ENCODE data around the gene LHFPL6.

Gene LHFPL6

DNA sequence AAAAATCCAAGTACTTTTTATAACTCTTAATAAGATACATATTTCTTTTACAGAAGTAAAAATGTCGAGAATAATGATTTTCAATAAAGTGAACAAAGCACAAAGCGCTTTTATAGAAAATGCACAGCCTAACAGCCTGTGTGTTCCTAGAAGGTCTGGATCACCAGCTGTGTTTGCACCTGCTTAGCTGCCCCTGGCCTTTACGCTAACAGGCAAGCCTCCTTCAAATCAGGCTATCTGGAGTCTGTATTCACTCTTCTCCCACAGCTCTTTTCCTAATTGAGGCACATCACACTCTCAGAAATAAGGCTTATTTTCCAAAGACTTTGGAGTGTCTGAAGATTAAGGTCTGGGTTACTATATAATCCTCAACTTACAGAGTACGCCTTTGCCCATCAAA is 183.1 kb downstream of the LHFPL6 start:
- no peak overlapping the region for H2AFZ ChIP-seq (ENCODE audit: low read length)
- no peaks in the 10 kb centered on the region for H3K27me3 ChIP-seq (ENCODE audit: insufficient read depth, low read length)
- no peak overlapping the region for H3K9ac ChIP-seq (ENCODE audit: low read length)
- no peak overlapping the region for H3K4me2 ChIP-seq (ENCODE audit: low read length)
- no peaks in the 10 kb centered on the region for H3F3A ChIP-seq (ENCODE audit: insufficient read depth, low read length)
- no peak for TF ChIP-seq EZH2 (IDR thresholded peaks at IDR 0.05; ENCODE audit: borderline replicate concordance, low read length)
- TF ChIP-seq, protein P1, sequence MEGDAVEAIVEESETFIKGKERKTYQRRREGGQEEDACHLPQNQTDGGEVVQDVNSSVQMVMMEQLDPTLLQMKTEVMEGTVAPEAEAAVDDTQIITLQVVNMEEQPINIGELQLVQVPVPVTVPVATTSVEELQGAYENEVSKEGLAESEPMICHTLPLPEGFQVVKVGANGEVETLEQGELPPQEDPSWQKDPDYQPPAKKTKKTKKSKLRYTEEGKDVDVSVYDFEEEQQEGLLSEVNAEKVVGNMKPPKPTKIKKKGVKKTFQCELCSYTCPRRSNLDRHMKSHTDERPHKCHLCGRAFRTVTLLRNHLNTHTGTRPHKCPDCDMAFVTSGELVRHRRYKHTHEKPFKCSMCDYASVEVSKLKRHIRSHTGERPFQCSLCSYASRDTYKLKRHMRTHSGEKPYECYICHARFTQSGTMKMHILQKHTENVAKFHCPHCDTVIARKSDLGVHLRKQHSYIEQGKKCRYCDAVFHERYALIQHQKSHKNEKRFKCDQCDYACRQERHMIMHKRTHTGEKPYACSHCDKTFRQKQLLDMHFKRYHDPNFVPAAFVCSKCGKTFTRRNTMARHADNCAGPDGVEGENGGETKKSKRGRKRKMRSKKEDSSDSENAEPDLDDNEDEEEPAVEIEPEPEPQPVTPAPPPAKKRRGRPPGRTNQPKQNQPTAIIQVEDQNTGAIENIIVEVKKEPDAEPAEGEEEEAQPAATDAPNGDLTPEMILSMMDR (IDR thresholded peaks at IDR 0.05; ENCODE audit: low read length): no peak
- no peaks in the 10 kb centered on the region for H3K4me1 ChIP-seq (ENCODE audit: insufficient read depth, low read length, severe bottlenecking)
- H4K20me1 ChIP-seq (ENCODE audit: insufficient read depth, low read length): no peaks in the 10 kb centered on the region
- no peak overlapping the region for H3K4me3 ChIP-seq (ENCODE audit: low read depth, low read length, poor library complexity, severe bottlenecking)
- H3K9me2 ChIP-seq (ENCODE audit: low read depth, low read length): no peaks in the 10 kb centered on the region
- H3K36me3 ChIP-seq (ENCODE audit: insufficient read depth, low read length): no peaks in the 10 kb centered on the region
- no peak overlapping the region for H3K27ac ChIP-seq (ENCODE audit: low read depth, low read length, poor library complexity, severe bottlenecking)
- no peaks in the 10 kb centered on the region for H3K9me3 ChIP-seq (ENCODE audit: low read length)
- no peaks in the 10 kb centered on the region for H3K79me2 ChIP-seq (ENCODE audit: insufficient read depth, low read length)

DNA sequence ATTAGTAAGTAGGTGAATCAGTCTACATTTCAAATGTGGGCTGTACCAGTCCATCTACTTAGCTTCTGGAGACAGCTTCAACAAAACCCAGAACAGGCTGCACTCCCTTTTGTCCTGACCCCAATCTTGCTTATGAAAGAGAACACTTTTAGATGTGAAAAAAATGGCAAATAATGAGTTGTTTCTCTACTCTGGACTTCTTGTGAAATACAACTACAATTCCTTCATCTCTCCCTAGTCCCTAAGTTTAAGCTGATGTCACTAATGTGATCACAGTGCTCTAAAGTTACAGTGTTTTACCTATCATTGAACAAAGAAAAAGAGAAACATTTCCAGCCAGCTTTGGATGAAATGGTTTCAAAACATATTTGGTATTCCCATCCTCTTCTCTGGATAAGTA is 183.9 kb downstream of the LHFPL6 start:
- Histone ChIP-seq H3K9ac (ENCODE audit: low read length) (no peak overlapping the region), H2AFZ (ENCODE audit: low read length) (no peak overlapping the region), H3K4me3 (ENCODE audit: low read depth, low read length, poor library complexity, severe bottlenecking) (no peak overlapping the region), H3K27me3 (ENCODE audit: insufficient read depth, low read length) (no peaks in the 10 kb centered on the region), H3K9me3 (ENCODE audit: low read length) (no peaks in the 10 kb centered on the region), H3K27ac (ENCODE audit: low read depth, low read length, poor library complexity, severe bottlenecking) (no peak overlapping the region), H3K4me2 (ENCODE audit: low read length) (no peak overlapping the region), H3K79me2 (ENCODE audit: insufficient read depth, low read length) (no peaks in the 10 kb centered on the region), H4K20me1 (ENCODE audit: insufficient read depth, low read length) (no peaks in the 10 kb centered on the region), H3K9me2 (ENCODE audit: low read depth, low read length) (no peaks in the 10 kb centered on the region), H3K4me1 (ENCODE audit: insufficient read depth, low read length, severe bottlenecking) (no peaks in the 10 kb centered on the region), H3K36me3 (ENCODE audit: insufficient read depth, low read length) (no peaks in the 10 kb centered on the region), H3F3A (ENCODE audit: insufficient read depth, low read length) (no peaks in the 10 kb centered on the region)
- TF ChIP-seq EZH2 (IDR thresholded peaks at IDR 0.05; ENCODE audit: borderline replicate concordance, low read length): no peak
- TF ChIP-seq, protein P1 (IDR thresholded peaks at IDR 0.05; ENCODE audit: low read length): no peak

DNA sequence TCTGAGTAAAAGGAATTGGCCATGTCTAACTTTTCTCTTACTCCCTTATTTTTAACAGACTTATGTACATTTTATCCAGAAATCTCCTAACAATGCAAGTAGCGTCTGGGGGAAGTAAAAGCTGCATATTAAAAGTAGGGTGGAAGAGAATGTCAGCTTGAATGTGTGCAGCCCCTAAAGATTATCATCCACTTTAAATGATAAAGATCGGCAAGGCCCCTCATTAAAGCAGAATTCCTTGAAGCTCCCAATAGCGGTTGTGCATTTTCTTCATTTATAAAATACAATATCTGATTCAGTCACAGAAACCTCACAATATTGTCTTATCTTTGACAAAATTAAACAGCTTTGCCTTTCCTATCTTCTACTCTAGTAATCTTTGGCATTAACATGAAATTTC is 184.6 kb downstream of the LHFPL6 start:
- Histone ChIP-seq H3K36me3 (ENCODE audit: insufficient read depth, low read length) (no peaks in the 10 kb centered on the region), H3K27me3 (ENCODE audit: insufficient read depth, low read length) (no peaks in the 10 kb centered on the region), H3K27ac (ENCODE audit: low read depth, low read length, poor library complexity, severe bottlenecking) (no peak overlapping the region), H3K9me3 (ENCODE audit: low read length) (no peaks in the 10 kb centered on the region), H3K9ac (ENCODE audit: low read length) (no peak overlapping the region), H3K9me2 (ENCODE audit: low read depth, low read length) (no peaks in the 10 kb centered on the region), H3F3A (ENCODE audit: insufficient read depth, low read length) (no peaks in the 10 kb centered on the region), H3K4me2 (ENCODE audit: low read length) (no peak overlapping the region), H4K20me1 (ENCODE audit: insufficient read depth, low read length) (no peaks in the 10 kb centered on the region), H3K4me1 (ENCODE audit: insufficient read depth, low read length, severe bottlenecking) (no peaks in the 10 kb centered on the region), H3K79me2 (ENCODE audit: insufficient read depth, low read length) (no peaks in the 10 kb centered on the region), H3K4me3 (ENCODE audit: low read depth, low read length, poor library complexity, severe bottlenecking) (no peak overlapping the region), H2AFZ (ENCODE audit: low read length) (no peak overlapping the region)
- TF ChIP-seq, protein P1 (IDR thresholded peaks at IDR 0.05; ENCODE audit: low read length): no peak
- no peak for TF ChIP-seq EZH2 (IDR thresholded peaks at IDR 0.05; ENCODE audit: borderline replicate concordance, low read length)

All from OCI-LY1 (cell line).